Neutrophil (primary cell): Measurements from ENCODE around the gene MYH3.

Experiments used
- H3K27ac ChIP-seq: fragments of 200-600 bp; sonication (generic); 2 replicates; pipeline ENCODE4 v1.5.1; 2016; ENCODE audit warnings: mild to moderate bottlenecking, moderate library complexity
- H3K27me3 ChIP-seq: fragments of 200-600 bp; sonication (generic); 2 replicates; pipeline ENCODE4 v1.6.0; 2016; ENCODE audit warnings: mild to moderate bottlenecking
- H3K36me3 ChIP-seq: fragments of 200-600 bp; sonication (generic); 2 replicates; pipeline ENCODE4 v1.5.1; 2017
- H3K4me1 ChIP-seq, 2 experiments: fragments of 200-600 bp in 1 of 2; sonication (generic) in 1 of 2; 1 replicate in 1 of 2; 2 replicates in 1 of 2; pipeline versions ENCODE4 v1.5.1 to v1.6.1; 2013 to 2016; ENCODE audit warnings: low read depth in 1 of 2, low read length in 1 of 2, mild to moderate bottlenecking in 1 of 2, moderate library complexity in 1 of 2; ENCODE audit not compliant: control insufficient read depth in 1 of 2, insufficient read depth in 1 of 2
- H3K4me3 ChIP-seq, 2 experiments: fragments of 200-600 bp in 1 of 2; sonication (generic) in 1 of 2; 1 replicate in 1 of 2; 2 replicates in 1 of 2; pipeline ENCODE4 v1.5.1; 2013 to 2016; ENCODE audit warnings: low read depth in 1 of 2, low read length in 1 of 2, mild to moderate bottlenecking in 1 of 2, moderate library complexity in 1 of 2
- H3K9me3 ChIP-seq: fragments of 200-600 bp; sonication (generic); 2 replicates; pipeline ENCODE4 v1.5.1; 2016
- CTCF ChIP-seq: fragments of 200-600 bp; sonication (generic); IDR thresholded peaks from 2 replicates; pipeline ENCODE4 v1.5.1; 2016; ENCODE audit warnings: antibody characterized with exemption

Gene MYH3

DNA sequence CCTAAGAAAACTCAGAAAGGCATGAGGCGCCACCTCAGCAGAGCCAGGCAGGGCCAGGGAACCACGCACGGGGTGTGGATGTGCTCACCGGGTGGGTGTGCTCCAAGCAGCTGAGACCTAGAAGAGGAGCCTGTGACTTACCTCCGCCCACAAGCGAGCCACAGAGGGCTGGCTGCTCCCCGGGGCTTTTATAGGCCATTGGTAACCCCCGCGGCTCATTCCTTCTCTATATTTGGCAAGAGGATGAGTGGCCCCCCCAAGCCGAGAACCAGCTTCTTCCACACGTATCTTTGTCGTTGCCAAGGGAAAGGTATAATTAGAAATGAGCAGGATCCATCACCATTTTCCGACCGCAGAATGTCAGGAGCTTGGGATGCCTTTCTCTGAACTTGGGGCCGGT, at the start of gene MYH3:
TSS of gene MYH3 (minus strand) at position 162 of the 400 bp plus-strand sequence. CDS start 2,245 bp downstream, outside the sequence.
- Histone ChIP-seq H3K36me3 (no peaks in the 10 kb centered on the region), H3K4me3 (no peak within 1 kb of the TSS), H3K27me3 (no peaks in the 10 kb centered on the region), H3K4me1 (peaks cover 6 to 8% of the 10 kb centered on the region in 2 experiments), H3K27ac (no peak within 1 kb of the TSS), H3K9me3 (no peaks in the 10 kb centered on the region)
- no peak for TF ChIP-seq CTCF

DNA sequence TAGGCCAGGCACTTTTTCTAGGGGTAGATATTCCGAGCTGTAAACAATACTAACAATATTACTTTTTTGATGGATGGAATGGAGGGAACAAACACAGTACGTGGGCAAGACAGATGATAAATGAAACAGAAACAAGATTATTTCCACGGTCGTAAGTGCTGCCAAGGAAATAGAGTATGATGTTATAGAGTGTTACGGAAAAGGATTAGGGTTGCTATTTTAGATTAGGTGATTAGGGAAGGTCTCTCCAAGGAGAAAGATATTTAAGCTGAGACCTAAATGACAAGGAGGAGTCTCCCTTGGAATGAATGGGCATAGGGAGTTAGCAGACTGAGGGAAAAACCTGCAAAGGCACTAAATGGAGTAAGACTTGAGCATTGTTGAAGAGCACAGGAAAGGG, 48.6 kb upstream of the MYH3 start:
- TF ChIP-seq CTCF: no peak
- H3K4me3 ChIP-seq: no peak overlapping the region
- peaks cover 55% of the 10 kb centered on the region for H3K36me3 ChIP-seq
- no peaks in the 10 kb centered on the region for H3K9me3 ChIP-seq
- H3K4me1 ChIP-seq: no peaks in the 10 kb centered on the region
- no peak overlapping the region for H3K27ac ChIP-seq
- H3K27me3 ChIP-seq: no peaks in the 10 kb centered on the region

DNA sequence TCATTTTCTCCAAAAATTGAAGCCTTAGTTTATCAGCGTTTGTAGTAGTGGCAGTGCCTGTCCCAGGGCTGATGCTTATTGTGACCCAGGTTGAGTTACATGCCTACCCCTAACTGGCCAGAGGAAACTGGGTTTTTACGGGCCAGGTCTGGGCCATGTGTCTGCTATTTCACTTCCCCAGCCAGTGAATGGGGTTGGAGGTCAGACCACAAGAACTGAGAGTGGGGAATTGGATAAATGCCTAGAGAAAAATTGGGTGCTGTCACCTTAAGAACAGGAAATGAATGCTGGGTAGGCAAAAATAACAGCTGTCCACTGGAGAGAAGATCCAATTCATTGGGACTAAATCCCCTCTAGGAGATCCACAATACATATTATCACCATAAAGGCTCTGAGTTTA, 45.5 kb upstream of the MYH3 start:
- no peak overlapping the region for H3K27ac ChIP-seq
- no peak for TF ChIP-seq CTCF
- H3K36me3 ChIP-seq: peaks cover 28% of the 10 kb centered on the region
- no peaks in the 10 kb centered on the region for H3K27me3 ChIP-seq
- no peak overlapping the region for H3K4me3 ChIP-seq
- peaks cover 10 to 12% of the 10 kb centered on the region in 2 experiments for H3K4me1 ChIP-seq
- H3K9me3 ChIP-seq: no peaks in the 10 kb centered on the region

DNA sequence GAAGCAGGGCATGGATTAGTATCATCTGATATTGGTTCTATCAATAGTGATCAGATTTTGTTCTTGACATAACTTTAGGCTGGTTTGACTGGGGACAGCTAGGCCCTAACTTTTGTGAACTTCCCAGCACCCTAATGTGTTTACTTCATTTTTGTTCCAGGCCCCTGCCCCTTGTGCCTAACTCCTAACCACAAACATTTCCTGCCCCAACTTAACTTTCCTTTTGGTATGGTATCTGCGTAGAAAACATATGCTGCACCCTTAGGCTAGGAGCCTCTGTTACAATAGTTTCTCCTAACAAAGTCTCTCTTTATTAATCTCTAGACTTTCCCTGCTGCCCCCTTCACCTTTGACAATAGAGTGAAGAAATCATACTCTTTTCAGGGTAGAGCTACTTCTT, 42.7 kb upstream of the MYH3 start:
- no peaks in the 10 kb centered on the region for H3K27me3 ChIP-seq
- H3K4me1 ChIP-seq: peaks cover 17 to 19% of the 10 kb centered on the region in 2 experiments
- no peak for TF ChIP-seq CTCF
- H3K36me3 ChIP-seq: peaks cover under 1% of the 10 kb centered on the region
- H3K9me3 ChIP-seq: no peaks in the 10 kb centered on the region
- H3K4me3 ChIP-seq: no peak overlapping the region
- H3K27ac ChIP-seq: no peak overlapping the region

- no peak for TF ChIP-seq CTCF
- Histone ChIP-seq H3K4me1 (peaks cover 17 to 19% of the 10 kb centered on the region in 2 experiments), H3K4me3 (peak overlapping the region; percentile 95 to 97), H3K36me3 (peaks cover 5% of the 10 kb centered on the region), H3K27ac (peak overlapping the region; percentile 87), H3K27me3 (no peaks in the 10 kb centered on the region), H3K9me3 (no peaks in the 10 kb centered on the region)
These were observed 41.1 kb upstream of the MYH3 start for GRCh38 chr17:10698096-10698818.
